ENCODE data around the gene RCC1. TPM values are rescaled to one million over a fixed set of nuclear protein-coding genes. Genes with fewer than 3 reads are reported as not detected.
"Not testable (repeated sequence)": the region's sequence is repeated elsewhere in the genome, so short reads cannot be mapped to it uniquely, and the experiment has no call there.

RCC1 gene
- total RNA-seq, 2 experiments from 2014 or later, result 8.5 to 9.9 TPM

- no peak for TF ChIP-seq CTCF (IDR thresholded peaks at IDR 0.05)
- Histone ChIP-seq H3K27me3 (ENCODE audit: control insufficient read depth in 1 of 2, insufficient read depth in 2 of 2, low read length in 2 of 2) (no peaks in the 10 kb centered on the region), H3K36me3 (ENCODE audit: insufficient read depth, low read length) (peaks cover 58% of the 10 kb centered on the region), H3K9me3 (ENCODE audit: control insufficient read depth in 1 of 2, insufficient read depth in 1 of 2, low read length in 2 of 2) (no peaks in the 10 kb centered on the region), H3K4me1 (ENCODE audit: insufficient read depth, low read length) (no peaks in the 10 kb centered on the region), H3K27ac (ENCODE audit: low read depth in 1 of 2, low read length in 2 of 2) (no peak overlapping the region), H3K4me3 (ENCODE audit: low read length) (no peak overlapping the region)
- Mint-ChIP-seq H3K36me3 (ENCODE audit: low read depth) (peaks cover 58% of the 10 kb centered on the region), H3K4me3 (no peak overlapping the region), H3K27me3 (no peaks in the 10 kb centered on the region), H3K9me3 (no peaks in the 10 kb centered on the region), H3K4me1 (ENCODE audit: low read depth) (no peaks in the 10 kb centered on the region), H3K27ac (no peak overlapping the region)
- DNase-seq (no peak), ATAC-seq (ENCODE audit: poor library complexity) (no peak)
- ChIA-PET CTCF (interaction anchor here (0.6 to 1.1 kb wide), 2 partner anchors 9 to 84 kb away, joined by 3 read pairs; no protein-coding TSS in a partner anchor), POLR2A (interaction anchor here (4.3 kb wide), 1 partner anchor 9 kb away, joined by 23 read pairs; no protein-coding TSS in a partner anchor)
- intact Hi-C loops (cut with DNase I, micrococcal nuclease), result no loop called here
Measured at GRCh38 chr1:28571911-28572310, 66.1 kb downstream of the RCC1 start.

DNA sequence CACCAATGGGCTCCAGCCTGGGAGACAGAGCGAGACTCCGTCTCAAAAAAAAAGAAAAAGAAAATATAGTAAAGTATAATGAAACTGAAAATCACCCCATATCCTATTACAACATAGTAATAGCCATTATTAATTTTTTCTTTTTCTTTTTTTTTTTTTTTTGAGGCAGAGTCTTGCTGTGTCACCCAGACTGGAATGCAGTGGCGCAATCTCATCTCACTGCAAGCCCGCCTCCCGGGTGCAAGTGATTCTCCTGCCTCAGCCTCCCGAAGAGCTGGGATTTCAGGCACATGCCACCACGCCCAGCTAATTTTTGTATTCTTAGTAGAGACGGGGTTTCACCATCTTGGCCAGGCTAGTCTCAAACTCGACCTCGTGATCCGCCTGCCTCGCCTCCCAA lies 67.0 kb downstream of the RCC1 start:
- H3K27ac ChIP-seq (ENCODE audit: low read depth in 1 of 2, low read length in 2 of 2); DNase-seq; ATAC-seq (ENCODE audit: poor library complexity); H3K4me1 ChIP-seq (ENCODE audit: insufficient read depth, low read length); H3K4me3 ChIP-seq (ENCODE audit: low read length); H3K9me3 Mint-ChIP-seq; H3K27ac Mint-ChIP-seq; H3K4me1 Mint-ChIP-seq (ENCODE audit: low read depth); H3K9me3 ChIP-seq (ENCODE audit: control insufficient read depth in 1 of 2, insufficient read depth in 1 of 2, low read length in 2 of 2); intact Hi-C loops (cut with DNase I, micrococcal nuclease); H3K4me3 Mint-ChIP-seq; H3K27me3 Mint-ChIP-seq; H3K27me3 ChIP-seq (ENCODE audit: control insufficient read depth in 1 of 2, insufficient read depth in 2 of 2, low read length in 2 of 2); CTCF ChIA-PET: not testable (repeated sequence)
- H3K36me3 Mint-ChIP-seq (ENCODE audit: low read depth), result peaks cover 58% of the 10 kb centered on the region
- peaks cover 60% of the 10 kb centered on the region for H3K36me3 ChIP-seq (ENCODE audit: insufficient read depth, low read length)
- POLR2A ChIA-PET, result interaction anchor here (4.3 kb wide), 1 partner anchor 8 kb away, joined by 23 read pairs; no protein-coding TSS in a partner anchor

- Histone ChIP-seq H3K9me3 (ENCODE audit: control insufficient read depth in 1 of 2, insufficient read depth in 1 of 2, low read length in 2 of 2) (no peaks in the 10 kb centered on the region), H3K27me3 (ENCODE audit: control insufficient read depth in 1 of 2, insufficient read depth in 2 of 2, low read length in 2 of 2) (no peaks in the 10 kb centered on the region), H3K4me3 (ENCODE audit: low read length) (no peak overlapping the region), H3K4me1 (ENCODE audit: insufficient read depth, low read length) (peaks cover under 1% of the 10 kb centered on the region), H3K27ac (ENCODE audit: low read depth in 1 of 2, low read length in 2 of 2) (no peak overlapping the region), H3K36me3 (ENCODE audit: insufficient read depth, low read length) (peaks cover 60% of the 10 kb centered on the region)
- Mint-ChIP-seq H3K27ac (no peak overlapping the region), H3K9me3 (no peaks in the 10 kb centered on the region), H3K4me3 (no peak overlapping the region), H3K4me1 (ENCODE audit: low read depth) (peaks cover 11% of the 10 kb centered on the region), H3K36me3 (ENCODE audit: low read depth) (peaks cover 58% of the 10 kb centered on the region), H3K27me3 (no peaks in the 10 kb centered on the region)
- TF ChIP-seq CTCF (IDR thresholded peaks at IDR 0.05), result no peak
- CTCF ChIA-PET, result no interaction called here
- DNase-seq (no peak), ATAC-seq (ENCODE audit: poor library complexity) (no peak)
- POLR2A ChIA-PET, result interaction anchor here (4.3 kb wide), 1 partner anchor 8 kb away, joined by 23 read pairs; no protein-coding TSS in a partner anchor
- intact Hi-C loops (cut with DNase I, micrococcal nuclease), result no loop called here
Measured at GRCh38 chr1:28573564-28573963, 67.7 kb downstream of the RCC1 start.

Measured in CD4-positive, alpha-beta T cell (primary cell).